ENCODE results near the gene ZNF385B.

ZNF385B gene

DNA sequence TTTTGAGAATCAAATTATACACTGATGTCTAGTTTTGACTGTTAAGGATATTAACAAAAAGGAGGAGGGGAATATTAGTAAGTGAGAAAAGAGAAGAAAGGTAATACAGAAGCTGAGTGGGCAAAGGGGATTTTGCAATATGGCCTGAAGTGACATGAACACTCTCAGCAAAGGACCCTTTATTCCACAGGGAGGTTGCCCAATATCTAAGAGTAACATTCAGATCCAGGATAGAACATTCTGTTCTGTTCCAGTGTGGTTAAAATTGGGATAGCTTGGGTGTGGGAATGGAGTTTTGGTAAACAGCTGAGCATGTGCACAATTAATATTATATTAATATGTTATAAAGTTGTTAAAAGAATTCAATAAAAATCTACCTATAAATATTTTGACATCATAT, 120.1 kb downstream of the ZNF385B start:
- Histone ChIP-seq H3K4me1 (ENCODE audit: insufficient read depth, poor library complexity, severe bottlenecking) (no peaks in the 10 kb centered on the region), H3K9me3 (ENCODE audit: severe bottlenecking) (no peaks in the 10 kb centered on the region), H3K27me3 (ENCODE audit: insufficient read depth, poor library complexity, severe bottlenecking) (no peaks in the 10 kb centered on the region), H3K27ac (ENCODE audit: poor library complexity, severe bottlenecking) (no peak overlapping the region), H3K4me3 (ENCODE audit: severe bottlenecking) (no peak overlapping the region), H3K36me3 (ENCODE audit: low read depth) (no peaks in the 10 kb centered on the region)
- no peak for DNase-seq (ENCODE audit: low spot score)
- no peak for ATAC-seq (ENCODE audit: low read depth)
- TF ChIP-seq, protein P1, sequence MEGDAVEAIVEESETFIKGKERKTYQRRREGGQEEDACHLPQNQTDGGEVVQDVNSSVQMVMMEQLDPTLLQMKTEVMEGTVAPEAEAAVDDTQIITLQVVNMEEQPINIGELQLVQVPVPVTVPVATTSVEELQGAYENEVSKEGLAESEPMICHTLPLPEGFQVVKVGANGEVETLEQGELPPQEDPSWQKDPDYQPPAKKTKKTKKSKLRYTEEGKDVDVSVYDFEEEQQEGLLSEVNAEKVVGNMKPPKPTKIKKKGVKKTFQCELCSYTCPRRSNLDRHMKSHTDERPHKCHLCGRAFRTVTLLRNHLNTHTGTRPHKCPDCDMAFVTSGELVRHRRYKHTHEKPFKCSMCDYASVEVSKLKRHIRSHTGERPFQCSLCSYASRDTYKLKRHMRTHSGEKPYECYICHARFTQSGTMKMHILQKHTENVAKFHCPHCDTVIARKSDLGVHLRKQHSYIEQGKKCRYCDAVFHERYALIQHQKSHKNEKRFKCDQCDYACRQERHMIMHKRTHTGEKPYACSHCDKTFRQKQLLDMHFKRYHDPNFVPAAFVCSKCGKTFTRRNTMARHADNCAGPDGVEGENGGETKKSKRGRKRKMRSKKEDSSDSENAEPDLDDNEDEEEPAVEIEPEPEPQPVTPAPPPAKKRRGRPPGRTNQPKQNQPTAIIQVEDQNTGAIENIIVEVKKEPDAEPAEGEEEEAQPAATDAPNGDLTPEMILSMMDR (IDR thresholded peaks at IDR 0.05; ENCODE audit: poor library complexity, severe bottlenecking), result no peak

DNA sequence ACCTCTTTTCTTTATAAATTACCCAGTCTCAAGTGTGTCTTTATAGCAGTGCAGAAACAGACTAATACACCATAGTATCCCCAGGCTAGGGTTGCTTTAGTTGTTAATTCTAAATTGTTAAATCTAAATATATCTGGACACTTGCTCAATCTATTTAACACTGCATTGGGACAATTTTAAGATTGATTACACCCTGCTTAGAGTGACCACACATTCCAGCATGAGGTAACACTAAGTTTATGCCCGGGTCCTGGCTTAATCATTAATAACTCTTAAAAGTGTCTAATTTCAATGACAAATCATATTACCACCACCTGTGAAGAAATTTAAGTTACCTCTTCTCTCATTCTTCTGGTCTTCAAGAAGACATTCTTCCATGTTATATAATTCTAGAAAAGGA, 131.4 kb downstream of the ZNF385B start:
- no peaks in the 10 kb centered on the region for H3K27me3 ChIP-seq (ENCODE audit: insufficient read depth, poor library complexity, severe bottlenecking)
- TF ChIP-seq, protein P1 (IDR thresholded peaks at IDR 0.05; ENCODE audit: poor library complexity, severe bottlenecking), result no peak
- no peak overlapping the region for H3K27ac ChIP-seq (ENCODE audit: poor library complexity, severe bottlenecking)
- no peak for DNase-seq (ENCODE audit: low spot score)
- no peak overlapping the region for H3K4me3 ChIP-seq (ENCODE audit: severe bottlenecking)
- ATAC-seq (ENCODE audit: low read depth), result no peak
- no peaks in the 10 kb centered on the region for H3K4me1 ChIP-seq (ENCODE audit: insufficient read depth, poor library complexity, severe bottlenecking)
- no peaks in the 10 kb centered on the region for H3K9me3 ChIP-seq (ENCODE audit: severe bottlenecking)
- no peaks in the 10 kb centered on the region for H3K36me3 ChIP-seq (ENCODE audit: low read depth)

DNA sequence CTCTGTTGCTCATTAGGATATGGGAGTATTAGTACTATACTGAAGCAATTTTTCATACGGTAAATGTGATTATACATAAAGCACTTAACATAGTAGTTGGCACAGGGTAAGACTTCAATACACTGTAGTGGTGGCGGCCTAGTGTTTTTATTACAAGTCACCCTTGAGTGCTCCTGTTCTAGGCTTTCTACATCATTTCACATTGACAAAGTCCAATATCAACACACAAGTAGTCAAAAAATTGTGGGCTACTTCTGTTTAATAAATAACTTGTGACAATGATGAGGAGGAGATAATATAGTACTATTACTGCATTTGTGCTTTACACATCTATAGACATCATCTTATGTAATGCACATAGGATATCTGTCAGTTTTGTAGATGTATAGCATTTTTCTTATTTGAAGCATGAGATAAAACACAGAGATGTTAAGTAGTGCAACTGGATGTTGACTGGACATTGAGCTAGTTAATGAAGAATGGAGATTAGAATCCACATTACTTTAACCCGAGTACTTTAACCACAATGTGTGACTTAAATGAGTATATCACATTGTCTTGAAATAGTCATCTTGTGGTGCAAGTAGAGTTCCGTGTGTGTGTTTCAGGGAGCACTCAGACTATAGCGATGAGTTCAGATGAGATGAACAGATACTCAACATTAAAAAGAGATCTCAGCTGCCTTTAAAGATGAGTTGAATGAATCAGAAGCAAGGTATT, 134.8 kb downstream of the ZNF385B start:
- H3K4me3 ChIP-seq (ENCODE audit: severe bottlenecking), result no peak overlapping the region
- no peaks in the 10 kb centered on the region for H3K4me1 ChIP-seq (ENCODE audit: insufficient read depth, poor library complexity, severe bottlenecking)
- DNase-seq (ENCODE audit: low spot score), result no peak
- H3K27me3 ChIP-seq (ENCODE audit: insufficient read depth, poor library complexity, severe bottlenecking), result no peaks in the 10 kb centered on the region
- H3K36me3 ChIP-seq (ENCODE audit: low read depth), result no peaks in the 10 kb centered on the region
- TF ChIP-seq, protein P1 (IDR thresholded peaks at IDR 0.05; ENCODE audit: poor library complexity, severe bottlenecking), result no peak
- no peak for ATAC-seq (ENCODE audit: low read depth)
- H3K9me3 ChIP-seq (ENCODE audit: severe bottlenecking), result no peaks in the 10 kb centered on the region
- no peak overlapping the region for H3K27ac ChIP-seq (ENCODE audit: poor library complexity, severe bottlenecking)

DNA sequence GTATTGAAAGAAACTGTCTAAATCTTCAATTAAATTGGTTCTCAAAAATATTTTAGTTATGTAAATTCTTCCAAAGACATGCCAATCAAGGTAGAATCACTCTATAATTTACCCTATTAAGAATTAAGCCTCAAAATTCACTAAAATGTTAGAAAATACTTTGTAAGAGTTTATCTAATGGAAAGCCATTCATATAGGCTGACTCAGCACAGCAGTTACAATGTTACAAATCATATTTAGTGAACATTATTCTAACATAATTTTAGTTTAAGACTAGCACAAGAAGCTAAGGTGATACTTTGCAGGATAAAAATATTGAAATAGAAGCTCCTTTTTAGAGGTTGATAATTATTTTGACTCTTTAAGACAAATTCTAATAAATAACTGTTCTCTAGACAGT, 137.0 kb downstream of the ZNF385B start:
- Histone ChIP-seq H3K4me3 (ENCODE audit: severe bottlenecking) (no peak overlapping the region), H3K9me3 (ENCODE audit: severe bottlenecking) (no peaks in the 10 kb centered on the region), H3K27me3 (ENCODE audit: insufficient read depth, poor library complexity, severe bottlenecking) (no peaks in the 10 kb centered on the region), H3K36me3 (ENCODE audit: low read depth) (no peaks in the 10 kb centered on the region), H3K4me1 (ENCODE audit: insufficient read depth, poor library complexity, severe bottlenecking) (no peaks in the 10 kb centered on the region), H3K27ac (ENCODE audit: poor library complexity, severe bottlenecking) (no peak overlapping the region)
- TF ChIP-seq, protein P1 (IDR thresholded peaks at IDR 0.05; ENCODE audit: poor library complexity, severe bottlenecking), result no peak
- ATAC-seq (ENCODE audit: low read depth) (no peak), DNase-seq (ENCODE audit: low spot score) (no peak)

DNA sequence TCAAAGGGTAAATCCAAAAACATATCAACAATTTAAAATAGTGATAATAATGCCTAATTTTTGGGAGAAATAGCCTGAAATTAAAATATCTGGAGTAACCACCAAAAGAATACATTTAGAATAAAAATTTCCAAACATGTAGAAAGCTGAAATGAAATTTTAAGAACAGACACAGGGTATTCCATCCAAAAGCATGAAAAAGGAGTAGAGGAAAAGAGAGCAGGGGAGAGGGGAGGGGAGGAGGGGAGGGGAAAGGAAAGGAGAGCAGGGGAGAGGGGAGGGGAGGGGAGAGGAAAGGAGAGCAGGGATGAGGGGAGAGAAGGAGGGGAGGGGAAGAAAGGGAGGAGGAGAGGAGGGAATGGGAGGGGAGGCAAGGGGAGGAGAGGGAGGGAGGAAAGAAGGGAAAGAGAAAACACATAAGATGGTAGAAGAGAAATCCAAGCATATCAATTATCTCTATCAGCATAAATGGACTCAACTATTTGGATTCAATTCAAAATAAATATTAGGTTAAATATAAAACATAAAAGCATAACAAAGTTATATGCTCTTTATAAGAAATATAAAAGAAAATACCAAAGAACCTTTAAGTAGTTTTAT, 141.1 kb downstream of the ZNF385B start:
- no peak overlapping the region for H3K4me3 ChIP-seq (ENCODE audit: severe bottlenecking)
- H3K4me1 ChIP-seq (ENCODE audit: insufficient read depth, poor library complexity, severe bottlenecking), result no peaks in the 10 kb centered on the region
- H3K27ac ChIP-seq (ENCODE audit: poor library complexity, severe bottlenecking), result no peak overlapping the region
- no peak for DNase-seq (ENCODE audit: low spot score)
- TF ChIP-seq, protein P1 (IDR thresholded peaks at IDR 0.05; ENCODE audit: poor library complexity, severe bottlenecking), result no peak
- no peaks in the 10 kb centered on the region for H3K36me3 ChIP-seq (ENCODE audit: low read depth)
- ATAC-seq (ENCODE audit: low read depth), result no peak
- no peaks in the 10 kb centered on the region for H3K27me3 ChIP-seq (ENCODE audit: insufficient read depth, poor library complexity, severe bottlenecking)
- H3K9me3 ChIP-seq (ENCODE audit: severe bottlenecking), result no peaks in the 10 kb centered on the region
